Neural cell (in vitro differentiated cells): ENCODE results near the gene OR51B6.

ENCODE experiments used
- EP300 ChIP-seq: fragments of 450-650 bp; conservative IDR thresholded peaks from 2 replicates; pipeline ENCODE4 v1.6.1; 2014; ENCODE audit warnings: antibody characterized with exemption, mild to moderate bottlenecking, moderate library complexity; ENCODE audit not compliant: poor library complexity, severe bottlenecking
- EZH2 ChIP-seq: fragments of 200-600, 300-800 bp; shearing (Covaris generic), sonication (generic); IDR thresholded peaks from 2 replicates; pipeline ENCODE4 v1.6.1; 2014; ENCODE audit warnings: antibody characterized with exemption, low read length, borderline replicate concordance, mild to moderate bottlenecking; ENCODE audit not compliant: insufficient read depth, poor library complexity, severe bottlenecking
- POLR2AphosphoS5 ChIP-seq: IDR thresholded peaks from 2 replicates; pipeline ENCODE4 v1.6.1; 2012
- SMC3 ChIP-seq: fragments of 450-650 bp; conservative IDR thresholded peaks from 2 replicates; pipeline ENCODE4 v1.6.1; 2014; ENCODE audit warnings: antibody characterized with exemption, mild to moderate bottlenecking, moderate library complexity; ENCODE audit not compliant: poor library complexity
- TF ChIP-seq, protein P1 (sequence below): fragments of 450-650 bp; IDR thresholded peaks from 2 replicates; pipeline ENCODE4 v1.5.1; 2014; ENCODE audit warnings: antibody characterized with exemption, mild to moderate bottlenecking, moderate library complexity; ENCODE audit not compliant: poor library complexity, severe bottlenecking
- TF ChIP-seq, protein P2 (sequence below): IDR thresholded peaks from 2 replicates; pipeline ENCODE4 v1.6.1; 2012; ENCODE audit warnings: borderline replicate concordance

DNA sequence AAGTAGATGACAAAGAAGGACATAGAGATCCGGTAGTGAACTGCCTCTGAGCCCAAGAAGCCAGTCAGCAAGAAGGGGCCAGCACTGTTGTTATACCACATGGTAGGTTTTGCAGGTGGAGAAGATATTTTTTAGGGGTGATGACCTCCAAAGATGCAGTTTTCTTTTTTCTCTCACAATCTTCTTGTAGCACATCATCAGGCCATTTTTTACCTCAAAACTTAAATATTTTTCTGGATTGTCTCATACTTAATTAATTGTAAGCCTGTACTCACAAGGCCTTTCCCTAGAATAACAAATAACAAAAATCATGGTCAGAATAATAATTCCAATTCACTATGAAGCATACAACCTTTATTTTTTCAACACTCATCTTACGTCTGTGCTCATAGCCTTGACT lies 49.5 kb upstream of the OR51B6 start, which contains the start of gene OR51B4:
- TF ChIP-seq, protein P1, sequence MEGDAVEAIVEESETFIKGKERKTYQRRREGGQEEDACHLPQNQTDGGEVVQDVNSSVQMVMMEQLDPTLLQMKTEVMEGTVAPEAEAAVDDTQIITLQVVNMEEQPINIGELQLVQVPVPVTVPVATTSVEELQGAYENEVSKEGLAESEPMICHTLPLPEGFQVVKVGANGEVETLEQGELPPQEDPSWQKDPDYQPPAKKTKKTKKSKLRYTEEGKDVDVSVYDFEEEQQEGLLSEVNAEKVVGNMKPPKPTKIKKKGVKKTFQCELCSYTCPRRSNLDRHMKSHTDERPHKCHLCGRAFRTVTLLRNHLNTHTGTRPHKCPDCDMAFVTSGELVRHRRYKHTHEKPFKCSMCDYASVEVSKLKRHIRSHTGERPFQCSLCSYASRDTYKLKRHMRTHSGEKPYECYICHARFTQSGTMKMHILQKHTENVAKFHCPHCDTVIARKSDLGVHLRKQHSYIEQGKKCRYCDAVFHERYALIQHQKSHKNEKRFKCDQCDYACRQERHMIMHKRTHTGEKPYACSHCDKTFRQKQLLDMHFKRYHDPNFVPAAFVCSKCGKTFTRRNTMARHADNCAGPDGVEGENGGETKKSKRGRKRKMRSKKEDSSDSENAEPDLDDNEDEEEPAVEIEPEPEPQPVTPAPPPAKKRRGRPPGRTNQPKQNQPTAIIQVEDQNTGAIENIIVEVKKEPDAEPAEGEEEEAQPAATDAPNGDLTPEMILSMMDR: no peak
- no peak for TF ChIP-seq POLR2AphosphoS5
- no peak for TF ChIP-seq SMC3
- TF ChIP-seq EZH2: no peak
- TF ChIP-seq, protein P2, sequence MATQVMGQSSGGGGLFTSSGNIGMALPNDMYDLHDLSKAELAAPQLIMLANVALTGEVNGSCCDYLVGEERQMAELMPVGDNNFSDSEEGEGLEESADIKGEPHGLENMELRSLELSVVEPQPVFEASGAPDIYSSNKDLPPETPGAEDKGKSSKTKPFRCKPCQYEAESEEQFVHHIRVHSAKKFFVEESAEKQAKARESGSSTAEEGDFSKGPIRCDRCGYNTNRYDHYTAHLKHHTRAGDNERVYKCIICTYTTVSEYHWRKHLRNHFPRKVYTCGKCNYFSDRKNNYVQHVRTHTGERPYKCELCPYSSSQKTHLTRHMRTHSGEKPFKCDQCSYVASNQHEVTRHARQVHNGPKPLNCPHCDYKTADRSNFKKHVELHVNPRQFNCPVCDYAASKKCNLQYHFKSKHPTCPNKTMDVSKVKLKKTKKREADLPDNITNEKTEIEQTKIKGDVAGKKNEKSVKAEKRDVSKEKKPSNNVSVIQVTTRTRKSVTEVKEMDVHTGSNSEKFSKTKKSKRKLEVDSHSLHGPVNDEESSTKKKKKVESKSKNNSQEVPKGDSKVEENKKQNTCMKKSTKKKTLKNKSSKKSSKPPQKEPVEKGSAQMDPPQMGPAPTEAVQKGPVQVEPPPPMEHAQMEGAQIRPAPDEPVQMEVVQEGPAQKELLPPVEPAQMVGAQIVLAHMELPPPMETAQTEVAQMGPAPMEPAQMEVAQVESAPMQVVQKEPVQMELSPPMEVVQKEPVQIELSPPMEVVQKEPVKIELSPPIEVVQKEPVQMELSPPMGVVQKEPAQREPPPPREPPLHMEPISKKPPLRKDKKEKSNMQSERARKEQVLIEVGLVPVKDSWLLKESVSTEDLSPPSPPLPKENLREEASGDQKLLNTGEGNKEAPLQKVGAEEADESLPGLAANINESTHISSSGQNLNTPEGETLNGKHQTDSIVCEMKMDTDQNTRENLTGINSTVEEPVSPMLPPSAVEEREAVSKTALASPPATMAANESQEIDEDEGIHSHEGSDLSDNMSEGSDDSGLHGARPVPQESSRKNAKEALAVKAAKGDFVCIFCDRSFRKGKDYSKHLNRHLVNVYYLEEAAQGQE: no peak
- TF ChIP-seq EP300: no peak
